NOMO-1 treated with DMSO at 0.1 percent for 48 hours (cell line): Measurements from ENCODE around the gene PDIA6.

Source experiments
- DNase-seq: peaks from one replicate; lab custom pipeline; 2025; ENCODE audit not compliant: unreplicated experiment; lab: John Stamatoyannopoulos, UW

The PDIA6 gene

DNA sequence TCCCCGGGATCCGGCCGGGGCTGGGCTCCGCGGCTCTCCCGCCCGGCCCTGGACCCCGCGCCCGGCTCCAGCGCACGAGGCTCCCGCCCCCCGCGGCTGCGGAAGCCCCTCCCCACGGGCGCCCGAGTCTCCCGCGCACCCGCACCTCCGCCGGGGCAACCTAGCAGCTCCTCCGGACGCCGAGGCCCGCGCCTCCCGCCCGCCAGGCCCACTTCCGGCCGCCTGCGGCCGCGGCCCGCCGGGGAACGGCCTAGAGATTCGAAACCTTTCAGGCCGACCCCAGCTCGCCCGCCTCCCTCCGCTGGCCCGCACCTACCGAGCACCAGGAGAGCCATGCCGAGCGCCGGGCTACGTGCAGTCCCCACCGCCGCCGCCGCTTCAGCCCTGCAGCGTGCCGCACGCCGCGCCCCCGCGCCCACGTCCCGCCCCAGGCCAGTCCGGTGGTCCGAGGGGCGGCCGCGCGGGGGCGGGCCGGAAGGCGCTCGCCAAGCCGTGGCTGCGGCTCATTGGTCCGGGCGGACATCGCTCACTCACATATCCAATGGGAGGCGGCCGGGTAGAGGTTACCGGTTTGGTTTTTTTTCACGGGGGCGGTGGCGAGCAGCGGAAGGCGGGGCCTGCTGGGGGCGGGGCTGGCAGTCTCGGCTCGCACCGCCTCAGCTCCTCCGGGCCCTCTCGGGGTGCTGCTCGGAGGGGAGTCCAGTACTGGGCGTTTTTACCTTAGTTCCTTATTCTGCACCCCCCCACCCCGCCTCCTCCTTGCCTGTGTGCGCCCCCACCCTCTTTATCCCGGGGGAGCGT, at the start of gene PDIA6:
TSS of gene PDIA6 (minus strand) at position 424 of the 801 bp plus-strand sequence. CDS start at position 335, 89 bp downstream.
- DNase-seq, result peak; percentile 95

GRCh38 chr2:10862330-10862729, 49.7 kb upstream of the PDIA6 start:
- DNase-seq, result no peak

GRCh38 chr2:10861765-10862164, 49.2 kb upstream of the PDIA6 start:
- DNase-seq, result no peak

GRCh38 chr2:10860814-10861325, 48.3 kb upstream of the PDIA6 start:
- DNase-seq, result no peak

GRCh38 chr2:10860081-10860813, 47.7 kb upstream of the PDIA6 start:
- DNase-seq, result no peak

GRCh38 chr2:10859278-10859677, 46.7 kb upstream of the PDIA6 start:
- no peak for DNase-seq

DNA sequence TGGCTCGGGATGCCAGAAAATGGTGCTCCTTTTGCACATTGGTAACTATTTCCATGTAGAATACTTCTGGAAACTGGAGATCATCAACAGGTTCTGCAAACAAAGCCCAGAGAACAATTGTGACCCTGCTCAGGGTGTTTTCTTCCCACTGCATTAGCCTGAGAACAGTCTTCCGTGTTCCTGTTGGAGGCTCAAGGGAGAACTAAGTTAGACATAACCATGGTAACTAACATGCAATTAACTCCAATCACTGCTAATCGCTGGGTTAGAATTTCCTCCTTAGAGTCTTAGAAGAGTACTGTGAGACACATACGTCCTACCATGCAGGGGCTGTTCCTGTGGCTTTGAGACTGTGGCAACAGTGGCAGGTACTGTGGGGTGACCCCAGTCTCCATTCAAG, 36.0 kb upstream of the PDIA6 start:
- no peak for DNase-seq

DNA sequence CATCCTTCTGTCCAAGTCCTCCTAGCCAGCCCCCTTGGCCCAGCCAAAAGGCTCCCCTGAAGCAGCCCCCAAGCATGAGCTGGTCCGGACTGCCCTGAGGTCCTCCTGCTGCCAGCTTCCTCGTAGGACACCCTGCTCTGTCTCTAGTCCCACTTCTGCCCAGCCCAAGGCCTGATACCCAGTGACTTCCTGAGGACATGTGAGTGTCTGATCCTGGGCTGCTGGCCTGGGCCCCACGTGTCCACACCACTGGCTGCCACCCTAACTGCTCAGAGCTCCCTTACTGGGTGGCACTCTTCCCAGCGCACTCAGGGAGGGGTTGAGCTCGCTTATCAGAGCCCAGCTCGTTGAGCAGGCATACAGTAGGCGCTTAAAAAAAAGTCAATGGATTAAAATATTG, 34.4 kb upstream of the PDIA6 start:
- no peak for DNase-seq

DNA sequence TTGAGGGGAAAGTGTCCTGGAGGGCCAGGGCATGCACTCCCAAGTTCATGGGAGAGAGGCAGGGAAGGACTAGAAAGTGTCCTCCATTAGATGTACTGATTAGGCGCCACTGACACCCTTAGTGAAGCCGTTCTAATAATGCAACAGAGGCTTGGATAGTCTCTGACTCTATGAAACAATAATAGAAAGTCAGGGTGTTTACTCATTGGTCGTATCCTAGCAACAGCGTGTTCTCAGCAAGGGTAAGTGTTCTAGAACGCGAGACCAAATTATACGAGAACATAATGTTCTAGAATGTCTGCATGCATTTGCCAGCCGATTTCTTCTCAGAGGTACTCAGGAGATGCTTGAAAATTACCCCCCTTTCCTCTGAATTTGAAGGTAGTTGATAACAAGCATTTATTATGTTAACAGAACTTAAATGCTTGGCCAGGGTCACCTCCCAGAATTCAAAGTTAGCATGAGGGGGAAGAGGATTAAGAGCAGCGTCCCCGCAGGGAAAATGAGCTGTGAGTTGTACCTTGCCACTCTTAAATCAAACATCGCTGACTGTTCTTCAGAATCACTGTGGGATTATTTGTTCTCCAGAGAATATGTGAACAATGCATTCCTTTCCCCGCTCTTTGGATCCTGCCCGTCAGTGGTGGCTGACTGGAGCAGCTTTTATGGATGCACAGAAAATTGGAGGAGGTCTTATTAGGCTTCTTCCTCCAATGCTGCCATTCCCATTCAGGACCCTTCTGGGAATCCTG, 33.7 kb upstream of the PDIA6 start:
- no peak for DNase-seq

- DNase-seq, result no peak
Observed at GRCh38 chr2:10845640-10846039, 33.1 kb upstream of the PDIA6 start.

DNA sequence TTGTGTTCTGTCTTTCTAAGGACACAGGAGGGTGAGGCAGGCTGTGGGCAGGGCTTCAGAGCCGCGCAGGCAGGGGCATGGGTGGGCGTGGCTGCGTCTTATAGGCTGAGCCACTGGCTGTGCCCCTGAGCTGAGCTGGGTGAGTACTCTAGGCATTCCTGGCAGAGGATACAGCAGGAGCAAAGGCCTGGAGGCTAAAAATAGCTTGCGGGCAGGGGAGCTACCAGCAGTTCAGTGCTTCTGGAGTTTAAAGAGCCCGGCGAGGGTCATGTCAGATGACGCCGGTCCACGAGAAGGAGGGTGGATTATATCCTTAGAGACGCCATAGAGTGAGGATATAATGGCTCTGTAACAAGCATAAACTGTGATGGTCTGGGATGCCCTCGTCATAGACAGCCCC, 31.5 kb upstream of the PDIA6 start:
- DNase-seq, result no peak

DNA sequence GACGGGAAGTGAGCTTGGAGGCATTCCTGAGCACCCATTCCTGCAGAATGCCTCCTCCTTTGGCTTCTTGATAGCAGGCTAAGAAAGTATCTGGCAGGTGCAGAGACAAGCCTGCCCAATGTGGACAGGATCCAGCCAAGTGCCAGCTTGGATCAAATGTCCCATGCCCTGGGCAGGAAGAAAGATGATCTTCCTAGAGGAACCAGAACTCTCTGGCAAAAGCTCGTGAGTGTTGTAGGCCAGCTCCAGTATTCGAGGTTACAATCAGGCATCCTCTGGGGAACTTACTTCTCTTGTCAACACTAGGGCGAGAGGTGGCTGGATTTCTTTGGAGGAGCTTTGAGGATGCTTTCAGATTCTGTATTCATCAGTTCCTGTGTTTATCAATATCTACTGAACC, 29.9 kb upstream of the PDIA6 start:
- no peak for DNase-seq

GRCh38 chr2:10841547-10842219, 29.1 kb upstream of the PDIA6 start:
- no peak for DNase-seq

GRCh38 chr2:10839813-10840212, 27.2 kb upstream of the PDIA6 start:
- no peak for DNase-seq

DNA sequence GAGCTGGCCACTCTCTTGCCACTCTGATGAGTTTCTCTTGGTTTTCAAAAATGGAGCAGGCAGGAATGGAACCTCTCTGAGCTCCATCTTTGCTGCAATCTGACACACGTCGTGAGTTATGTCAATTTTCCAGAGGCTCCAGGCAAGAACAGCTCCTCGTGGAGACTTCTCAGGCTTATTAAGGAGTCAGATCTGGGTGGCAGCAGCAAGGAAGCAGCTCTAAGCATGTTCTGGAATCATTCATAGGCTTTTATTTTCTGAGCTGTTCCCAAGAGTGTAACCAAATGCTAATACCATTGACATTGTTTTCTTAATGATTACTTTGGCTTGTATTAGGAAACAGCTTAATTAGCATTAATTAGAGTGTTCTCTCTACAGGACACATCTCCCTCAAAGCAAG, 26.1 kb upstream of the PDIA6 start:
- no peak for DNase-seq

DNA sequence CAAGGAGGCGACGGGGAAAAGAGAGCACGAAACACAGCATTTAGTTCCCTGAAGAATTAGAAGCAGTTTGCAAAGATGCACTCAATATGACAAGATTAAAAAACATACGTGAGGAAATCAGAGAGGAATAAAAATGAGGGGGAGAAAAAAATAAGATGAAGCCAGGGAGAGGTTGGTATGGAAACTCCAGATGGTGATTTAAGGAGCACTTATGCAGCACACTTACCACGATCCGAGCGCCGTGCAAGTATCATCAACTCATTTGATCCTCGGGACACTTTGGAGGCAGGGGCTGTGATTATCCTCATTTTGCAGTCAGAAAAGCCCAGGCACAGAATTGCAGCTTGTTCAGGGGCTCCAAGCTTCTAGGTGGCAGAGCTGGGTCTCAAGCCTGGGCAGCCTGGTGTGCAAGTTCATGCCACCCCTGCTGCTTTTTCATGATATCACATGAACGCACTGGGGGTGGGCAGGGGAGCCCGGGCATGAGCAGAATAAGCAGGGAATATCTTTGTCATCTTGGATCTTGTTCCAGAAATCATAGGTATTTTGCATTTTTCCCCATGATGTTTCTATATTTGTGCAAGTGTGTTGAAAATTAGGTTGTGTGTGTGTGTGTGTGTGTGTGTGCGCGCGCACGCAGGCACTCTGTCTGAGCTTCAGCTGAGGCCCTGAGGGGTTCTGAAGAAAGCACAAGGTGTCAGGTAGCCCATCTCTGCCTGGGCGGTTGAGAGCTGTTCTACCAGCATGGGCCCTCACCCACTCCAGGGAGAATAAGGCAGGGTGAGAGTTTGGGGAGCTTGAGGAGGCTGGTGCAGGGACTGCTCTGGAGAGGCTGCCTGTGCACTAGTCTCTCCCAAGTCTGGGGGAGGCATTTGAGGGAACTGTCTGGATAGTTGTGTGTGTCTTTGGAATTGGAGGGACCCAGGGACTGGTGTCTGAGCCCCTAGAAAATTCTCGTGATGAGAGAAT, 25.0 kb upstream of the PDIA6 start:
- DNase-seq, result no peak

- DNase-seq, result peak; percentile 39
Observed at GRCh38 chr2:10835052-10835970, 22.7 kb upstream of the PDIA6 start.

- DNase-seq, result peak; percentile 46
Observed at GRCh38 chr2:10834068-10834655, 21.6 kb upstream of the PDIA6 start.
